A673 (cell line): ENCODE data around the gene BTN2A1.
"Not testable (repeated sequence)": the region's sequence is repeated elsewhere in the genome, so short reads cannot be mapped to it uniquely, and the experiment has no call there.

Source experiments
- EZH2 ChIP-seq: fragments of 200-600 bp; sonication (generic); IDR thresholded peaks from 2 replicates; pipeline ENCODE4 v1.6.1; 2017; ENCODE audit warnings: borderline replicate concordance, low read depth, mild to moderate bottlenecking, mixed read lengths, antibody characterized with exemption, low read length; ENCODE audit not compliant: poor library complexity, severe bottlenecking
- TF ChIP-seq, protein P1 (sequence below): fragments of 300-800, 200-600 bp; sonication (generic); conservative IDR thresholded peaks from 2 replicates; pipeline ENCODE4 v1.5.1; 2017; ENCODE audit warnings: low read depth, mild to moderate bottlenecking, antibody characterized with exemption, low read length, moderate library complexity, mixed read lengths

DNA sequence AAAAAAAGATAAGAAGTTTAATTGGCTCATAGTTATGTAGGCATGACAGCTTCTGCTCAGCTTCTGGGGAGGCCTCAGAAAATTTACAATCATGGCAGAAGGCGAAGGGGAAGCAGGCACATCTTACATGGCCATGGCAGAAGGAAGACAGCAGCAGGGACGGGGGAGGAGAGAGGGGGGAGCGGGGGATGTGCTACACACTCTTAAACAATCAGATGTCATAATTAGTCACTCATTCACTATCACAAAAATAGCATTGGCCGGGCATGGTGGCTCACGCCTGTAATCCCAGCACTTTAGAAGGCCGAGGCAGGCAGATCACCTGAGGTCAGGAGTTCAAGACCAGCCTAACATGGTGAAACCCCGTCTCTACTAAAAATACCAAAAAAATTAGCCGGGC lies 53.3 kb downstream of the BTN2A1 start:
- TF ChIP-seq, protein P1, sequence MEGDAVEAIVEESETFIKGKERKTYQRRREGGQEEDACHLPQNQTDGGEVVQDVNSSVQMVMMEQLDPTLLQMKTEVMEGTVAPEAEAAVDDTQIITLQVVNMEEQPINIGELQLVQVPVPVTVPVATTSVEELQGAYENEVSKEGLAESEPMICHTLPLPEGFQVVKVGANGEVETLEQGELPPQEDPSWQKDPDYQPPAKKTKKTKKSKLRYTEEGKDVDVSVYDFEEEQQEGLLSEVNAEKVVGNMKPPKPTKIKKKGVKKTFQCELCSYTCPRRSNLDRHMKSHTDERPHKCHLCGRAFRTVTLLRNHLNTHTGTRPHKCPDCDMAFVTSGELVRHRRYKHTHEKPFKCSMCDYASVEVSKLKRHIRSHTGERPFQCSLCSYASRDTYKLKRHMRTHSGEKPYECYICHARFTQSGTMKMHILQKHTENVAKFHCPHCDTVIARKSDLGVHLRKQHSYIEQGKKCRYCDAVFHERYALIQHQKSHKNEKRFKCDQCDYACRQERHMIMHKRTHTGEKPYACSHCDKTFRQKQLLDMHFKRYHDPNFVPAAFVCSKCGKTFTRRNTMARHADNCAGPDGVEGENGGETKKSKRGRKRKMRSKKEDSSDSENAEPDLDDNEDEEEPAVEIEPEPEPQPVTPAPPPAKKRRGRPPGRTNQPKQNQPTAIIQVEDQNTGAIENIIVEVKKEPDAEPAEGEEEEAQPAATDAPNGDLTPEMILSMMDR, result not testable (repeated sequence)
- not testable (repeated sequence) for TF ChIP-seq EZH2
